Memory B cell (primary cell): Measurements from ENCODE around the gene RFX2.

Experiments
- ATAC-seq: fragments of 150-1000 bp; cut with Tn5 transposase; 2 replicates; pipeline ENCODE4 v1.10.0; 2021; ENCODE audit warnings: low read depth, mild to moderate bottlenecking, moderate library complexity
- DNase-seq, 2 donors: peaks; one replicate each; pipeline ENCODE4 v3.0.0; 2022; ENCODE audit warnings: low spot score in 2 of 2
- H3K27ac Mint-ChIP-seq: one replicate; pipeline ENCODE4 v1.8.0; 2022; ENCODE audit warnings: mild to moderate bottlenecking, moderate library complexity, mixed read lengths
- H3K27me3 Mint-ChIP-seq: one replicate; pipeline ENCODE4 v1.8.0; 2022; ENCODE audit warnings: mixed read lengths
- H3K36me3 Mint-ChIP-seq: one replicate; pipeline ENCODE4 v1.8.0; 2022; ENCODE audit warnings: mild to moderate bottlenecking, mixed read lengths
- H3K4me1 Mint-ChIP-seq: one replicate; pipeline ENCODE4 v1.8.0; 2022; ENCODE audit warnings: mixed read lengths
- H3K4me3 Mint-ChIP-seq: one replicate; pipeline ENCODE4 v1.8.0; 2022; ENCODE audit warnings: mild to moderate bottlenecking, moderate library complexity, mixed read lengths
- H3K9me3 Mint-ChIP-seq: one replicate; pipeline ENCODE4 v1.8.0; 2022; ENCODE audit warnings: mixed read lengths

The RFX2 gene

GRCh38 chr19:5977785-5978605, 132.3 kb downstream of the RFX2 start, which contains the start of gene RANBP3:
RANBP3 (minus strand) TSS chr19:5978140; CDS start chr19:5978082, 58 bp downstream.
- Mint-ChIP-seq H3K36me3 (peaks cover 12% of the 10 kb centered on the region), H3K4me1 (peaks cover 39% of the 10 kb centered on the region), H3K4me3 (peak within 1 kb of the TSS; percentile 98), H3K9me3 (no peaks in the 10 kb centered on the region), H3K27ac (peak within 1 kb of the TSS; percentile 95), H3K27me3 (no peaks in the 10 kb centered on the region)
- peak; percentile 86 for ATAC-seq
- DNase-seq, result peak; percentile 88 to 95

DNA sequence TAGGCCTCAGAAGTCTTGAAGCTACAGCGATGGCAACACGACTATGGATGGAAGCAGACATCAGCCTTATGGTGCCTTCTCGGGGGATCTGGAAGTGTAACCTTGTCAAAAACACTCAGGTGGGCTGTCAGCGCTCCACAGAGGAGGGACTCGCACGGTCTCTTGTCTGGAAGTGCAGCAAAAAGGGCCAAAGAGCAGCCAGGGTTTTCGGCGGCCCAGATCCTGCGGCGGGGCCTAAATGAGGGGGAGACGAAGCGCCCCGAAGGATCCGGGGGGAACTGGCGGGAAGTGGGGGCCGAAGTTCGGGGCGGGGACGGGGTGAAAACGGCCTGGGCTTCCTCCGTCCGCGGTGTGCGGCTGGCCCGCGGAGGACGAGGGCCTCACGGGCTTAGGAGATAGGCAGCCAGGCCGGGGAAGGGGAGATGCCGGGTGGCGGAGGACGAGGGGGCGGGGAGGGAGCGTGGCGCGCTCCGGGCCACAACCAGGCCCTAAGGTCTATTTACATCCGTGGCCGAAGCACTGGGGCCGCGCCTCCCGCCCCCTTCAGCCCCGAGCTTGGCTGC, 133.0 kb downstream of the RFX2 start:
- peaks cover 12% of the 10 kb centered on the region for H3K36me3 Mint-ChIP-seq
- DNase-seq, result no peak

GRCh38 chr19:5976768-5977167, 133.5 kb downstream of the RFX2 start:
- DNase-seq, result no peak

More for the DNA sequence above, 133.0 kb downstream of the RFX2 start:
- Mint-ChIP-seq H3K4me1 (peaks cover 42% of the 10 kb centered on the region), H3K9me3 (no peaks in the 10 kb centered on the region), H3K4me3 (peak overlapping the region; percentile 98), H3K27ac (peak overlapping the region; percentile 95), H3K27me3 (no peaks in the 10 kb centered on the region)
- no peak for ATAC-seq

DNA sequence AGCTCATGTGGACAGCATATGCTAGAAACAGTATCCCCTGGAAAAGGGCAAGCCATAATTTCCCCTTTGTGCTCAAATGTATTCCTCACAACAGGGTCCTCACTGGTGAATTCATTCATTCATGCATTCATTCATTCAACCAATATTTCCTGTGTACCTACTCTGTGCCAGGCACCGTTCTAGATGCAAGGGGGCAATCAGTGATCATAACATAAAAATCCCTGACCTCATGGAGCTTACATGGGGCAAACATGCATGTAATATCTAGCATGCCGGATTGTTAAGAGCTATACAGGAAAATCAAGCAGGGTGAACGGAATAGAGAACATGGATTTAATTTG, 134.9 kb downstream of the RFX2 start:
- peaks cover 48% of the 10 kb centered on the region for H3K4me1 Mint-ChIP-seq
- H3K27ac Mint-ChIP-seq, result peak overlapping the region; percentile 54

More at GRCh38 chr19:5976768-5977167, 133.5 kb downstream of the RFX2 start:
- Mint-ChIP-seq H3K4me3 (peak overlapping the region; percentile 98), H3K4me1 (peaks cover 45% of the 10 kb centered on the region), H3K27ac (peak overlapping the region; percentile 95), H3K27me3 (no peaks in the 10 kb centered on the region), H3K9me3 (no peaks in the 10 kb centered on the region), H3K36me3 (peaks cover 12% of the 10 kb centered on the region)
- ATAC-seq, result no peak

GRCh38 chr19:5974721-5975387, 135.4 kb downstream of the RFX2 start:
- DNase-seq, result no peak
- no peaks in the 10 kb centered on the region for H3K27me3 Mint-ChIP-seq
- peak overlapping the region; percentile 80 for H3K27ac Mint-ChIP-seq
- peak; percentile 15 for ATAC-seq
- peak overlapping the region; percentile 63 for H3K4me3 Mint-ChIP-seq
- H3K36me3 Mint-ChIP-seq, result peaks cover 12% of the 10 kb centered on the region
- no peaks in the 10 kb centered on the region for H3K9me3 Mint-ChIP-seq
- H3K4me1 Mint-ChIP-seq, result peaks cover 48% of the 10 kb centered on the region

More for the DNA sequence above, 134.9 kb downstream of the RFX2 start:
- Mint-ChIP-seq H3K27me3 (no peaks in the 10 kb centered on the region), H3K9me3 (no peaks in the 10 kb centered on the region), H3K4me3 (peak overlapping the region; percentile 98), H3K36me3 (peaks cover 12% of the 10 kb centered on the region)
- DNase-seq, result no peak
- ATAC-seq, result no peak

GRCh38 chr19:5973867-5974635, 136.2 kb downstream of the RFX2 start:
- Mint-ChIP-seq H3K27ac (peak overlapping the region; percentile 80), H3K27me3 (no peaks in the 10 kb centered on the region), H3K4me3 (peak overlapping the region; percentile 63), H3K9me3 (no peaks in the 10 kb centered on the region), H3K36me3 (peaks cover 12% of the 10 kb centered on the region), H3K4me1 (peaks cover 46% of the 10 kb centered on the region)
- ATAC-seq (no peak), DNase-seq (no peak)

- DNase-seq (no peak), ATAC-seq (no peak)
- no peaks in the 10 kb centered on the region for H3K27me3 Mint-ChIP-seq
- H3K4me1 Mint-ChIP-seq, result peaks cover 48% of the 10 kb centered on the region
- H3K4me3 Mint-ChIP-seq, result no peak overlapping the region
- no peak overlapping the region for H3K27ac Mint-ChIP-seq
- peaks cover 12% of the 10 kb centered on the region for H3K36me3 Mint-ChIP-seq
- no peaks in the 10 kb centered on the region for H3K9me3 Mint-ChIP-seq
Observed at GRCh38 chr19:5973376-5973775, 136.9 kb downstream of the RFX2 start.

DNA sequence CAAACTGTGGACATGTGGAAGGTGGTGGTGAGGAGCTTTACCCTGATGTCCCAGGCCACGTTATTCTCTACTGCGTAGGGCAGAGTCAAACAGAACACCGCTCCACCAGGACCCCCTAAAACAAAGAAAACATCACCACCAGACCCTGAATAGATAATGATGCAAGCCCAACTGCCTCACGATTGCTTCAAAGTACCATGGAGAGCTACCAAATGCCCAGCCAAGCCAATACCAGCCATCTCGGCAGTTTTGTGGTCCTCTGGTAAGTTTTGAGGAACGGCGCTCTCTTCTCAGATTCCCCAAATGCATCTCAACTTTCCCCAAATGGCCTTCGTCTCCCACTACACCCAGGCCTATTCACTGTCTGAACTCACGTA, 138.0 kb downstream of the RFX2 start:
- Mint-ChIP-seq H3K4me1 (peaks cover 55% of the 10 kb centered on the region), H3K9me3 (no peaks in the 10 kb centered on the region), H3K27ac (peak overlapping the region; percentile 15), H3K36me3 (peaks cover 12% of the 10 kb centered on the region), H3K4me3 (no peak overlapping the region), H3K27me3 (no peaks in the 10 kb centered on the region)
- ATAC-seq (no peak), DNase-seq (no peak)

DNA sequence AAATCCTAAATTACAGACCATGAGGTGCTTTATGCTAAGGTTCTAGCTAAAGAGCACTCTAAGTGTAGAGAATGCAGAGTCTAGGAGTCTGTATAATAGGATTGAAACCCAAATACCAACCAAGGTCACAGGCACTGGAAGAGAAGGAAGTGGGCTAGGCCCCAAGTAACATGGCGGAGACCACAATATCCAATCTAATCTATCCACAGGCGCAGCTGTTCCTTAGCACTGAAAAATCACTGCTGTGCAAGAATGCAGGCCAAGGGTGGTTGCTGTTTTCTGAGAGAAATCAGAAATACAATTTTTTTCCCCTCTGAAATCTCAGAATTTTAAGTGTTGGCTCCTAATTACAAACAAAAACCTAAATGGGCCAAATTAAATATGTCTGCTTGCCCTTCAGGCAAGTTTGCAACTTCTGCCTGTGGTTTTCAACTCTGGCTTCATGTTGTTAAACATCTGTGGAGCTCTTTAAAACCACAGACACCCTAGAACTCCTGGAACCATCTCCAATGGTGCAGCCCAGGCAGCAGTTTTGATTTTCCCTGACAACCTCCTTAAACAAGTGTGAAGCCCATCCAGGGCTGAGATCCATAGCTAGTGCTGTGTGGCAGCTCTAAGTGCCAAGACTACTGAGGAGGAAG, 138.5 kb downstream of the RFX2 start:
- peaks cover 12% of the 10 kb centered on the region for H3K36me3 Mint-ChIP-seq
- no peak overlapping the region for H3K4me3 Mint-ChIP-seq
- H3K27me3 Mint-ChIP-seq, result no peaks in the 10 kb centered on the region
- no peaks in the 10 kb centered on the region for H3K9me3 Mint-ChIP-seq
- H3K4me1 Mint-ChIP-seq, result peaks cover 53% of the 10 kb centered on the region
- DNase-seq (no peak), ATAC-seq (no peak)
- peak overlapping the region; percentile 15 for H3K27ac Mint-ChIP-seq

GRCh38 chr19:5969476-5969875, 140.8 kb downstream of the RFX2 start:
- ATAC-seq, result no peak

DNA sequence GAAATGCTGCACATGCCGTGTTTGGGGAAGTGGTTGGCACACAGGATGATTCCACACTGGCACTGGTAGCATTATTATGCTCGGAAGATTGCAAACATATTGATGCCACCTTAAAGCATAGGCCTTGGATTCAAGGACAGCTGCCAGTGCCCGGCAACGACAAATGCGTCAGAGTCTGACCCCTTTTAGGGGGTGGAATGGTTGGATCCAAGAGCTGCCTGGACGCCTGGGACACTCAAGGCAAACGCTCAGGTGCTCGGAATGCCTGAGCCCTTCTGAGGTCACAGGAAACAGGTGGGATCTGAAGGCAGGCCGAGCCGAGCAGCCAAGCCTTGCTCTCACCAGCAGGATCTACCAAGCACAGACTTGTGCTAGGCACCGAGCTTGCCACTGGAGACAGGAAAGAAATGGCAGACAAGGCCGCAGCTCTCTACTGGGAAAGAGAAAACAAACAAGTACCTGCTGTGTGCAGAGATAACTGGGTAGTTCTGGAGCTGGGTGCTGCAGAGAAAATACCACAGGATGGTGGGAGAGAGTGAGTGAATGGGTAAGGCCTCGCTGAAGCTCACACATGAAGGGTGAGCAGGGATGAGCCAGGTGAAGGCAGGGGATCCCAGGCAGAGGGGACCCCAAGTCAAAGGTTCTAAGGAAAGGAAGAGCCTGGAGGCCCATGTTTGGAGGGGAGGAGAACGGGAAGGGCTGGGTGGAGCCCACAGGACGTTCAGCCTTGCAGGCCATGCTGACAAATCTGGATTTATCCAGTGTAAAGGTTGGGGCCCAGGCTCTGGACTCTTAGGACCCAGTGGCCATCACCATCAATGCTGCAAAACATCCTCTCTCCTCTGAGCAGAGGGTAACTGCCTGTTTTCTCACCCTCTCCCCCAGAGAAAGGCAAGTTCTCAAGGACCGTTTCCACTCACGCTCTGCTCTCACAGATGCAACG, 141.6 kb downstream of the RFX2 start:
- no peaks in the 10 kb centered on the region for H3K9me3 Mint-ChIP-seq
- H3K4me1 Mint-ChIP-seq, result peaks cover 39% of the 10 kb centered on the region
- DNase-seq (no peak), ATAC-seq (no peak)
- H3K4me3 Mint-ChIP-seq, result peak overlapping the region; percentile 47
- H3K36me3 Mint-ChIP-seq, result peaks cover 3% of the 10 kb centered on the region
- no peaks in the 10 kb centered on the region for H3K27me3 Mint-ChIP-seq
- H3K27ac Mint-ChIP-seq, result no peak overlapping the region

More at GRCh38 chr19:5969476-5969875, 140.8 kb downstream of the RFX2 start:
- Mint-ChIP-seq H3K27ac (no peak overlapping the region), H3K4me1 (peaks cover 40% of the 10 kb centered on the region), H3K9me3 (no peaks in the 10 kb centered on the region), H3K27me3 (no peaks in the 10 kb centered on the region), H3K4me3 (no peak overlapping the region), H3K36me3 (peaks cover under 1% of the 10 kb centered on the region)
- DNase-seq, result no peak

- peaks cover 3% of the 10 kb centered on the region for H3K36me3 Mint-ChIP-seq
- ATAC-seq (peak; percentile 77), DNase-seq (peak; percentile 36 to 37)
- H3K4me1 Mint-ChIP-seq, result peaks cover 41% of the 10 kb centered on the region
- no peaks in the 10 kb centered on the region for H3K9me3 Mint-ChIP-seq
- peak overlapping the region; percentile 53 for H3K27ac Mint-ChIP-seq
- no peaks in the 10 kb centered on the region for H3K27me3 Mint-ChIP-seq
- peak overlapping the region; percentile 47 for H3K4me3 Mint-ChIP-seq
Observed at GRCh38 chr19:5967994-5968430, 142.3 kb downstream of the RFX2 start.
